Mesendoderm (in vitro differentiated cells): Measurements from ENCODE around the gene MAML1.
"Not testable (repeated sequence)": the region's sequence is repeated elsewhere in the genome, so short reads cannot be mapped to it uniquely, and the experiment has no call there.

Source experiments
- DNase-seq: peaks from one replicate; pipeline ENCODE4 v3.0.0; 2013
- H2AK5ac ChIP-seq: 2 replicates; pipeline ENCODE4 v1.6.1; 2013; ENCODE audit warnings: low read length, inconsistent platforms
- H2BK120ac ChIP-seq: 2 replicates; pipeline ENCODE4 v1.6.1; 2013; ENCODE audit warnings: low read depth, mild to moderate bottlenecking, low read length, moderate library complexity, mixed read lengths
- H2BK15ac ChIP-seq: replicated peaks from 2 replicates; pipeline ENCODE4 v1.6.1; 2013; ENCODE audit warnings: low read depth, mild to moderate bottlenecking, moderate library complexity
- H2BK5ac ChIP-seq: 2 replicates; pipeline ENCODE4 v1.6.1; 2013; ENCODE audit warnings: low read length, inconsistent platforms
- H3K18ac ChIP-seq: 2 replicates; pipeline ENCODE4 v1.6.1; 2013; ENCODE audit warnings: mild to moderate bottlenecking, low read length, mixed read lengths
- H3K23ac ChIP-seq: one replicate; pipeline ENCODE4 v1.6.1; 2013; ENCODE audit warnings: low read length
- H3K27ac ChIP-seq: 2 replicates; pipeline ENCODE4 v1.5.1; 2013; ENCODE audit warnings: low read depth, mild to moderate bottlenecking, inconsistent platforms, low read length, moderate library complexity
- H3K27me3 ChIP-seq: 2 replicates; pipeline ENCODE4 v1.6.1; 2013; ENCODE audit warnings: low read length, control low read depth, mild to moderate bottlenecking, inconsistent platforms; ENCODE audit not compliant: insufficient read depth, poor library complexity
- H3K36me3 ChIP-seq: 2 replicates; pipeline ENCODE4 v1.6.1; 2013; ENCODE audit warnings: low read length, inconsistent platforms; ENCODE audit not compliant: control insufficient read depth, insufficient read depth
- H3K4ac ChIP-seq: one replicate; pipeline ENCODE4 v1.6.1; 2013; ENCODE audit warnings: low read depth, mild to moderate bottlenecking, low read length, moderate library complexity
- H3K4me1 ChIP-seq: 2 replicates; pipeline ENCODE4 v1.6.1; 2013; ENCODE audit warnings: low read depth, low read length, inconsistent platforms; ENCODE audit not compliant: control insufficient read depth
- H3K4me2 ChIP-seq: 2 replicates; pipeline ENCODE4 v1.6.1; 2013; ENCODE audit warnings: low read length
- H3K4me3 ChIP-seq: 2 replicates; pipeline ENCODE4 v1.5.1; 2013; ENCODE audit warnings: mild to moderate bottlenecking, low read length
- H3K56ac ChIP-seq: one replicate; pipeline ENCODE4 v1.6.1; 2013; ENCODE audit warnings: low read length
- H3K79me1 ChIP-seq: 2 replicates; pipeline ENCODE4 v1.6.1; 2013; ENCODE audit warnings: low read length, inconsistent platforms
- H3K79me2 ChIP-seq: 2 replicates; pipeline ENCODE4 v1.6.1; 2013; ENCODE audit warnings: mild to moderate bottlenecking, low read length; ENCODE audit not compliant: control insufficient read depth, insufficient read depth
- H3K9ac ChIP-seq: 2 replicates; pipeline ENCODE4 v1.6.1; 2013; ENCODE audit warnings: low read length, inconsistent platforms
- H4K5ac ChIP-seq: one replicate; pipeline ENCODE4 v1.6.1; 2013; ENCODE audit warnings: low read length
- H4K8ac ChIP-seq: one replicate; pipeline ENCODE4 v1.6.1; 2013; ENCODE audit warnings: low read depth, mild to moderate bottlenecking, control low read depth, low read length, moderate library complexity
- WGBS: extraction: QIAGEN DNeasy Blood & Tissue Kit; methylation state at CpG from one replicate; pipeline ENCODE4 v1.1.7; 2013; ENCODE audit warnings: low lambda C conversion rate, missing lambda C conversion rate; ENCODE audit not compliant: insufficient coverage; ENCODE audit errors: extremely low coverage; 5-methylcytosine and 5-hydroxymethylcytosine counted together

Gene MAML1

DNA sequence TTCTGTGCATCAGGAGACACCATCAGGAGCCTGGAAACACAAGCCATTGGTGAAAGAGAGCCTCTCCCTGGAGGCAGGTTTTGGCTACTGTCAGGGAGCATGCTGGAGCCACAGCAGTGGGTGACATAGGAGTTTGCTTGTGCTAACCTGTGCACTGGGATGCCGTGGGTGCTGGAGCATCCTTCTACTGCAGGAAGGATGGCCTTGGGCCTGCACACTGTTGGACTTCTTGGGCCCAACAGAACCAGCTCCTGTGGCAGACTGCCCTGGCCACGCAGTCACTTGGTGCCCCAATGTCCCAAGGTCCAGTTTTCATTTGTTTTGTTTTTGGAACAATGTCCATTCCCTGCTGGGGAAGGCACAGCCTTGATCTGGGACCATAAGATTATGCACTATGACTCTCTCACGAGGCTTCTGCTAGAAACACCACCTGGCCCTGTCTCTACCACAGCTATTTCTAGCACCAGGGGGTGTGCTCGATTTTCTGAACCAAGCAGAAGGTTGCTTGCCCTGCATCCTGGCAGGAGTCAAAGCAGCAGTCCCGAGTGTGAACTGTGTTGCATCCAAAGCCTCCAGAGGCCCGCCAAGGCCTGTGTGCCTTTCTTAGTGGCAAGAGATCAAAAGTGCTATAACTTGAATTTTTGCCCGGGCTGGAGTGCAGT is 55.7 kb downstream of the MAML1 start:
- Histone ChIP-seq H3K4ac (no peak overlapping the region), H3K4me1 (no peaks in the 10 kb centered on the region), H4K8ac (no peak overlapping the region), H2BK5ac (no peak overlapping the region), H2AK5ac (no peak overlapping the region), H2BK120ac (no peak overlapping the region), H3K79me1 (no peaks in the 10 kb centered on the region), H3K27ac (no peak overlapping the region), H3K9ac (no peak overlapping the region), H3K4me2 (no peak overlapping the region), H3K18ac (no peak overlapping the region), H2BK15ac (no peak overlapping the region), H3K79me2 (no peaks in the 10 kb centered on the region), H3K4me3 (no peak overlapping the region), H4K5ac (no peak overlapping the region), H3K23ac (no peak overlapping the region), H3K27me3 (no peaks in the 10 kb centered on the region), H3K36me3 (no peaks in the 10 kb centered on the region), H3K56ac (no peak overlapping the region)
- no peak for DNase-seq
- WGBS: no CpG with 5 or more reads among the region's 7 CpGs

DNA sequence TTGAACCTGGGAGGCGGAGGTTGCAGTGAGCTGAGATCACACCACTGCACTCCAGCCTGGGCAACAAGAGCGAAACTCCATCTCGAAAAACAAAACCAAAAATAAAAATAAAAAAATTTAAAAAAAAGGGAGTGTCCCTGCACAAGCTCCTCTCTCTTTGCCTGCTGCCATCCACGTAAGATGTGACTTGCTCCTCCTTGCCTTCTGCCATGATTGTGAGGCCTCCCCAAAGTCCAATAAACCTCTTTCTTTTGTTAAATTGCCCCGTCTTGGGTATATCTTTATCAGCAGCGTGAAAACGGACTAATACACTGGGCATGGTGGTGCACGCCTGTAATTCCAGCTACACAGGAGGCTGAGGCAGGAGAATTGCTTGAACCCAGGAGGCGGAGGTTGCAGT is 56.7 kb downstream of the MAML1 start:
- not testable (repeated sequence) for H3K27ac ChIP-seq, H4K5ac ChIP-seq, H3K9ac ChIP-seq, H3K4me3 ChIP-seq, H3K79me2 ChIP-seq, DNase-seq, H3K56ac ChIP-seq, H2BK15ac ChIP-seq, H2AK5ac ChIP-seq, H2BK5ac ChIP-seq, H3K4ac ChIP-seq, H3K36me3 ChIP-seq, H3K18ac ChIP-seq, H3K4me2 ChIP-seq, H4K8ac ChIP-seq, H3K23ac ChIP-seq, H3K79me1 ChIP-seq, H3K4me1 ChIP-seq, H3K27me3 ChIP-seq, H2BK120ac ChIP-seq
- WGBS: no CpG with 5 or more reads among the region's 9 CpGs

DNA sequence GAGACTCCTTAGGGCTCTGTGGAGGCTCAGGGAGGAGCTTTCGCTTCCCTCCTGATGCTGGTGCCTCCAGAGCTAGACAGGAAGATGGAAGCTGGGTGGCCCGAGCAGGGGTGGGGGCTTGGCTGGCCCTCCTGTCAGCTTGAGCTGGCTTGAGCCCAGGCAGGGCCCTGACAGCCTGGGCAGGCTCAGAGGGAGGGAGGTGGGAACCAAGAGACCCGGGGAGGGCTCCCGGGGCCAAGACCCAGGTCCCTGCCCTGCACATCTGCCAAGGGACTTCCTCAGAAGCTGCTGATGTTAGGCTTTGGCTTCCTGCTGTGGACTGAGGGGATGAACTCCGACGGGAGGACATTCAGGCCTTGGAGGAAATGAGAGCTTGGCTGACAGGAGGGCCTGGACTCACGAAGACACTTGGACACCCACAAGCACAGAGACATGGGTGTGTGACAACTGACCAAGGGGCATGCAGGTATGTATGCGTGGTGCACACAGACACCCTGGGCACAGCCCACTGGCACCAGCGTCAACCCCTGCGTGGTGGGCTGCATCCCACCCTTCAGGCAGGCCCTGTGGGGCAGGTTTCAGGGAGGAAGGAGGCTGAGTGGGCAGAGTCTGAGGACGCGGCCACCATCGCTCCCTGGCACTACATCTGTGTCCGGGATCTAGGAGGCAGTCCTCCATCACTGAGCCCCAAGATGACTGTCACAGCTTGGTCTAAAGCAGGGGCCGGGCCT is 59.4 kb downstream of the MAML1 start:
- H3K79me2 ChIP-seq: no peaks in the 10 kb centered on the region
- H3K4me2 ChIP-seq: no peak overlapping the region
- no peak overlapping the region for H3K4ac ChIP-seq
- H4K5ac ChIP-seq: no peak overlapping the region
- no peak overlapping the region for H3K23ac ChIP-seq
- no peak overlapping the region for H3K18ac ChIP-seq
- H3K79me1 ChIP-seq: no peaks in the 10 kb centered on the region
- H2BK15ac ChIP-seq: no peak overlapping the region
- H4K8ac ChIP-seq: no peak overlapping the region
- H3K56ac ChIP-seq: no peak overlapping the region
- H2BK5ac ChIP-seq: no peak overlapping the region
- no peak overlapping the region for H2BK120ac ChIP-seq
- no peak overlapping the region for H3K9ac ChIP-seq
- no peak overlapping the region for H3K4me3 ChIP-seq
- no peaks in the 10 kb centered on the region for H3K36me3 ChIP-seq
- no peak for DNase-seq
- H3K4me1 ChIP-seq: no peaks in the 10 kb centered on the region
- H3K27ac ChIP-seq: no peak overlapping the region
- H3K27me3 ChIP-seq: no peaks in the 10 kb centered on the region
- WGBS: no CpG with 5 or more reads among the region's 15 CpGs
- H2AK5ac ChIP-seq: no peak overlapping the region

DNA sequence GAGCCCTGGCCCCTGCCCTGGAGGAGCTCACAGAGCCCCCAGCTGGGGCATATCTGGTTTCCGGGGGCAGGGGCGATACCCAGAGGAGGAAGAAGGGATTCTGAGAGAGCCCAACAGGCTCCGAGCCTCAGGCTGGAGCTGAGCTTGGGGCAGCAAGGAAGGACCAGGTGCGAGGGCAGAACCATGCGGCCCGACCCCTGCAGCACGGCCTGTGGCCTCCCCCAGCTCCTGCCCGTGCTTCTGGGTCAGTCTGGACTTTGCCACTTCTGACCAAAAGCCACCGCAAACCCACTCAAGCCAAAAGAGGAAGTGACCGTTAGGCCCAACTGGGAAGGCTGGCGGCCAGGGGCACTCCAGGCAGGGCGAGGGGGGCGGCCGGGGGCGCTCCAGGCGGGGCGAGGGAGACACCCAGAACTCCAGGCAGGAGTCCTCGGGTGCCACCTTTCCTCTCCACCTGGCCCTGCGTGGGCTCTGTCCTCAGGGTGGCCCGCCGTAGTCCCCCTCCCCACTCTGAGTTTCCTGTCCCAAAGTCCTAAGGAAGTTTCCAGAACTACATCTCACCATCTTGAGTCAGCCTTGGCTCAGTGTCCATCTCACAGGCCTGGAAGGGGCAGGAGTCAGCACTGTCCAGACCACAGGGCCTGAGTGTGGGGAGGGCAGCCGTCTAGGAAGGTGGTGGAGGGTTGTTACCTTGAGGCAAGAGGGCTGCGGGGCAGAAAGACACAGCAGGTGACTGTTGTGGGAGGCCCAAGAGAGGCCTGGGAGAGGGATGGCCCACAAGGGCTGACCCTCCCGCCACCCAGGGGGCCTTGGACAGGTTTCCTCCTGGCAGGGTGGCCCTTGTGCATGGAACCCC is 60.2 kb downstream of the MAML1 start:
- H2AK5ac ChIP-seq: no peak overlapping the region
- no peak overlapping the region for H3K4me3 ChIP-seq
- no CpG with 5 or more reads among the region's 24 CpGs for WGBS
- H4K5ac ChIP-seq: no peak overlapping the region
- no peaks in the 10 kb centered on the region for H3K4me1 ChIP-seq
- H3K18ac ChIP-seq: no peak overlapping the region
- no peak overlapping the region for H3K9ac ChIP-seq
- no peaks in the 10 kb centered on the region for H3K27me3 ChIP-seq
- H3K23ac ChIP-seq: no peak overlapping the region
- H3K4ac ChIP-seq: no peak overlapping the region
- no peak overlapping the region for H2BK15ac ChIP-seq
- no peaks in the 10 kb centered on the region for H3K36me3 ChIP-seq
- no peaks in the 10 kb centered on the region for H3K79me1 ChIP-seq
- no peak overlapping the region for H3K4me2 ChIP-seq
- no peak overlapping the region for H3K27ac ChIP-seq
- no peak for DNase-seq
- no peak overlapping the region for H4K8ac ChIP-seq
- no peak overlapping the region for H2BK120ac ChIP-seq
- H3K79me2 ChIP-seq: no peaks in the 10 kb centered on the region
- no peak overlapping the region for H3K56ac ChIP-seq
- H2BK5ac ChIP-seq: no peak overlapping the region

DNA sequence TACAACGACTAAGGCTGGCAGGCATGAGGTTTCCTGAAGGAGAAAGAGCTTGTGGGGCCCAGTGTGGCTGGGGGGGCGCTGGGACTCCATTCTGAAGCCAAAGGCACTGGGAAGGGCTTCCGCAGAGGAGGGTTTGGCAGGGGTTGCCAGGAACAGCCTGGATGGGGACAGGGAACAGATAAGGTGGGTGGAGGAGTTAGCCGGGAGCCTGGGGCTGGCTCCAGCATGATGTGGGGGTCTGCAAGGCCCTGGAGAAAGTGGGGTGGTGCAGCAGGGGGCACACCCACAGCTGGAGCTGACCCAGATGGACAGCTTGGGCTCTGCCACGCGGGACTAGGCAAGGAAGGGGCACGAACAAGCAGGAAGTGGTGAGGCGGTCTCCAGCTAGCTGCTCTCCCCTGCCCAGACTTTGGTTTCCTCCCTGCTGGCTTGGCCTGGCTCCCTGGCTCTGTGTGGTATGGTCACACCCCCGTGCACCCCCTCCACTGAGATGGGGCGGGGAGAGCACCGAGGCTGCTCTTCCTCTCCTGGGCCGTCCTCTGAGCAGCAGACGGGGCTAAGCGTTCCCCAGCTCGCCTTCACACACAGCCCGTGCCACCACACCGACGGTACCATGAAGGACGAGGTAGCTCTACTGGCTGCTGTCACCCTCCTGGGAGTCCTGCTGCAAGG is 61.0 kb downstream of the MAML1 start, which contains the start of gene LTC4S:
TSS of gene LTC4S (plus strand) at position 519 of the 672 bp plus-strand sequence. CDS start at position 614, 95 bp downstream.
- no peak within 1 kb of the TSS for H4K5ac ChIP-seq
- no peak within 1 kb of the TSS for H3K9ac ChIP-seq
- no peaks in the 10 kb centered on the region for H3K79me2 ChIP-seq
- no peak within 1 kb of the TSS for H4K8ac ChIP-seq
- no peak within 1 kb of the TSS for H3K18ac ChIP-seq
- peak within 1 kb of the TSS; percentile 37 for H3K56ac ChIP-seq
- no peak within 1 kb of the TSS for H3K4me3 ChIP-seq
- no peaks in the 10 kb centered on the region for H3K4me1 ChIP-seq
- no peak within 1 kb of the TSS for H3K23ac ChIP-seq
- WGBS: no CpG with 5 or more reads among the region's 19 CpGs
- no peak within 1 kb of the TSS for H2BK5ac ChIP-seq
- no peak within 1 kb of the TSS for H3K4me2 ChIP-seq
- no peak for DNase-seq
- H3K27ac ChIP-seq: no peak within 1 kb of the TSS
- no peaks in the 10 kb centered on the region for H3K36me3 ChIP-seq
- no peak within 1 kb of the TSS for H2BK15ac ChIP-seq
- H3K79me1 ChIP-seq: no peaks in the 10 kb centered on the region
- H2AK5ac ChIP-seq: no peak within 1 kb of the TSS
- H3K4ac ChIP-seq: no peak within 1 kb of the TSS
- no peak within 1 kb of the TSS for H2BK120ac ChIP-seq
- H3K27me3 ChIP-seq: no peaks in the 10 kb centered on the region
